GM23338 (cell line): ENCODE results near the gene FTO. TPM values are rescaled to one million over a fixed set of nuclear protein-coding genes. Genes with fewer than 3 reads are reported as not detected.

Experiments used
- ATAC-seq: fragments of 200-7000 bp; cut with Tn5 transposase; 3 replicates; pipeline ENCODE4 v1.9.1; 2020
- DNase-seq: peaks from one replicate; pipeline ENCODE4 v3.0.0-alpha.2; 2015; ENCODE audit warnings: low spot score
- H2AFZ ChIP-seq: fragments of 200-600 bp; sonication (generic); 2 replicates; pipeline ENCODE4 v1.8.0; 2016; ENCODE audit warnings: antibody characterized with exemption, mild to moderate bottlenecking, moderate library complexity
- H3F3A ChIP-seq: fragments of 200-600 bp; sonication (generic); replicated peaks from 2 replicates; pipeline ENCODE4 v1.8.0; 2017; ENCODE audit warnings: antibody characterized with exemption, mixed run types, low read depth
- H3K27ac ChIP-seq: fragments of 200-600 bp; sonication (generic); 2 replicates; pipeline ENCODE4 v1.6.1; 2016; ENCODE audit warnings: low read depth
- H3K27me3 ChIP-seq: fragments of 200-600 bp; sonication (generic); 2 replicates; pipeline ENCODE4 v1.8.0; 2016; ENCODE audit warnings: mild to moderate bottlenecking, mixed run types, moderate library complexity; ENCODE audit not compliant: insufficient read depth
- H3K36me3 ChIP-seq: fragments of 200-600 bp; sonication (generic); 2 replicates; pipeline ENCODE4 v1.8.0; 2016; ENCODE audit warnings: mild to moderate bottlenecking; ENCODE audit not compliant: insufficient read depth
- H3K4me1 ChIP-seq: fragments of 200-600 bp; sonication (generic); 2 replicates; pipeline ENCODE4 v1.8.0; 2016; ENCODE audit warnings: mild to moderate bottlenecking, moderate library complexity; ENCODE audit not compliant: insufficient read depth
- H3K4me2 ChIP-seq: fragments of 200-600 bp; sonication (generic); 2 replicates; pipeline ENCODE4 v1.7.1; 2017; ENCODE audit warnings: mixed run types
- H3K4me3 ChIP-seq: fragments of 200-600 bp; sonication (generic); 2 replicates; pipeline ENCODE4 v1.6.1; 2016; ENCODE audit warnings: mixed run types
- H3K79me2 ChIP-seq: fragments of 200-600 bp; sonication (generic); replicated peaks from 2 replicates; pipeline ENCODE4 v1.8.0; 2017; ENCODE audit warnings: mild to moderate bottlenecking; ENCODE audit not compliant: insufficient read depth
- H3K9me2 ChIP-seq: fragments of 200-600 bp; sonication (generic); 2 replicates; pipeline ENCODE4 v1.8.0; 2017; ENCODE audit not compliant: insufficient read depth
- H4K20me1 ChIP-seq: fragments of 200-600 bp; sonication (generic); replicated peaks from 2 replicates; pipeline ENCODE4 v1.8.0; 2017; ENCODE audit warnings: mild to moderate bottlenecking; ENCODE audit not compliant: insufficient read depth
- H3K27ac Mint-ChIP-seq: 2 replicates; pipeline ENCODE4 v1.8.0; 2020; ENCODE audit warnings: inconsistent platforms, mild to moderate bottlenecking, moderate library complexity, mixed read lengths
- H3K27me3 Mint-ChIP-seq: 3 replicates; pipeline ENCODE4 v1.8.0; 2022; ENCODE audit warnings: low read depth, mild to moderate bottlenecking, moderate library complexity, mixed read lengths, inconsistent platforms; ENCODE audit not compliant: insufficient read depth, poor library complexity
- H3K36me3 Mint-ChIP-seq: 3 replicates; pipeline ENCODE4 v1.8.0; 2021; ENCODE audit warnings: low read depth, mild to moderate bottlenecking, inconsistent platforms, moderate library complexity, mixed read lengths
- H3K4me1 Mint-ChIP-seq: 3 replicates; pipeline ENCODE4 v1.8.0; 2020; ENCODE audit warnings: mild to moderate bottlenecking, inconsistent platforms, mixed read lengths
- H3K4me3 Mint-ChIP-seq: 3 replicates; pipeline ENCODE4 v1.8.0; 2021; ENCODE audit warnings: moderate library complexity, mild to moderate bottlenecking, inconsistent platforms, mixed read lengths
- H3K9me3 Mint-ChIP-seq: 3 replicates; pipeline ENCODE4 v1.8.0; 2020; ENCODE audit warnings: moderate library complexity, mild to moderate bottlenecking, inconsistent platforms, mixed read lengths
- EZH2 ChIP-seq: fragments of 200-600 bp; sonication (generic); IDR thresholded peaks from one replicate; pipeline ENCODE4 v1.8.0; 2017; ENCODE audit warnings: antibody characterized with exemption, mild to moderate bottlenecking, low read depth; ENCODE audit not compliant: unreplicated experiment
- JUNB ChIP-seq: IDR thresholded peaks from one replicate; pipeline ENCODE4 v1.6.1; 2016; ENCODE audit warnings: antibody characterized with exemption; ENCODE audit not compliant: unreplicated experiment
- NANOG ChIP-seq: IDR thresholded peaks from 2 replicates; pipeline ENCODE4 v1.6.1; 2016; ENCODE audit warnings: antibody characterized with exemption, borderline replicate concordance
- POLR2AphosphoS5 ChIP-seq: IDR thresholded peaks from 2 replicates; pipeline ENCODE4 v1.6.1; 2016; ENCODE audit warnings: antibody characterized with exemption, low read depth
- REST ChIP-seq: IDR thresholded peaks from one replicate; pipeline ENCODE4 v1.6.1; 2018; ENCODE audit warnings: antibody characterized with exemption; ENCODE audit not compliant: unreplicated experiment
- ZNF114 ChIP-seq: fragments of 250-450 bp; sonication (Bioruptor Pico); IDR thresholded peaks from 2 replicates; pipeline ENCODE4 v1.5.0; 2020; ENCODE audit warnings: mild to moderate bottlenecking, moderate library complexity
- ZNF331 ChIP-seq: fragments of 250-450 bp; sonication (Bioruptor Pico); IDR thresholded peaks from 2 replicates; pipeline ENCODE4 v1.5.0; 2020; ENCODE audit warnings: low read depth, mild to moderate bottlenecking, moderate library complexity
- ZNF462 ChIP-seq: fragments of 250-450 bp; sonication (Bioruptor Pico); IDR thresholded peaks from 2 replicates; pipeline ENCODE4 v1.5.0; 2020; ENCODE audit warnings: mild to moderate bottlenecking, moderate library complexity
- polyA plus RNA-seq: library from polyadenylated mRNA; unstranded; fragments of >200 nt; fragmentation: Nextera tagmentation; extraction: Ambion mirVana; gene quantifications from 2 replicates; pipeline ENCODE4 v1.2.1, GENCODE V29; 2016
- total RNA-seq: library from RNA; depleted of rRNA; stranded (reverse); fragments of >200 nt; shearing (Covaris generic); gene quantifications from 2 replicates; pipeline ENCODE4 v1.2.3, GENCODE V29; 2014
- TF ChIP-seq, protein P1 (sequence below), 2 experiments: fragments of 200-600 bp in 1 of 2; sonication (generic) in 1 of 2; conservative IDR thresholded peaks; 2 replicates each; pipeline versions ENCODE4 v1.5.1 to v1.6.1; 2016 to 2017; ENCODE audit warnings: antibody characterized with exemption in 2 of 2, low read depth in 2 of 2, mild to moderate bottlenecking in 2 of 2, moderate library complexity in 1 of 2

The FTO gene
- total and polyA plus RNA-seq, 2 experiments from 2014 or later, result 17.7 to 69.6 TPM

- ATAC-seq, result no peak
- TF ChIP-seq, protein P1, sequence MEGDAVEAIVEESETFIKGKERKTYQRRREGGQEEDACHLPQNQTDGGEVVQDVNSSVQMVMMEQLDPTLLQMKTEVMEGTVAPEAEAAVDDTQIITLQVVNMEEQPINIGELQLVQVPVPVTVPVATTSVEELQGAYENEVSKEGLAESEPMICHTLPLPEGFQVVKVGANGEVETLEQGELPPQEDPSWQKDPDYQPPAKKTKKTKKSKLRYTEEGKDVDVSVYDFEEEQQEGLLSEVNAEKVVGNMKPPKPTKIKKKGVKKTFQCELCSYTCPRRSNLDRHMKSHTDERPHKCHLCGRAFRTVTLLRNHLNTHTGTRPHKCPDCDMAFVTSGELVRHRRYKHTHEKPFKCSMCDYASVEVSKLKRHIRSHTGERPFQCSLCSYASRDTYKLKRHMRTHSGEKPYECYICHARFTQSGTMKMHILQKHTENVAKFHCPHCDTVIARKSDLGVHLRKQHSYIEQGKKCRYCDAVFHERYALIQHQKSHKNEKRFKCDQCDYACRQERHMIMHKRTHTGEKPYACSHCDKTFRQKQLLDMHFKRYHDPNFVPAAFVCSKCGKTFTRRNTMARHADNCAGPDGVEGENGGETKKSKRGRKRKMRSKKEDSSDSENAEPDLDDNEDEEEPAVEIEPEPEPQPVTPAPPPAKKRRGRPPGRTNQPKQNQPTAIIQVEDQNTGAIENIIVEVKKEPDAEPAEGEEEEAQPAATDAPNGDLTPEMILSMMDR (conservative IDR thresholded peaks at IDR 0.05; ENCODE audit: low read depth in 2 of 2), result no peak
- TF ChIP-seq JUNB, result no peak
- no peak for TF ChIP-seq NANOG
- no peak for TF ChIP-seq ZNF331 (CRISPR knock-in tag)
- no peak for TF ChIP-seq ZNF462
- TF ChIP-seq EZH2, result no peak
- no peak for TF ChIP-seq REST
- TF ChIP-seq ZNF114 (CRISPR knock-in tag), result no peak
- TF ChIP-seq POLR2AphosphoS5, result no peak
These were observed 143.0 kb downstream of the FTO start for GRCh38 chr16:53846971-53847370.

More at GRCh38 chr16:53846971-53847370, 143.0 kb downstream of the FTO start:
- peaks cover 17% of the 10 kb centered on the region for H3K4me1 ChIP-seq
- Mint-ChIP-seq H3K4me1 (peaks cover 12% of the 10 kb centered on the region), H3K27me3 (peaks cover 2% of the 10 kb centered on the region), H3K9me3 (no peaks in the 10 kb centered on the region), H3K4me3 (no peak overlapping the region), H3K36me3 (no peaks in the 10 kb centered on the region), H3K27ac (no peak overlapping the region)
- H3K79me2 ChIP-seq, result no peaks in the 10 kb centered on the region
- H3K4me3 ChIP-seq, result no peak overlapping the region
- H3K27me3 ChIP-seq, result no peaks in the 10 kb centered on the region
- no peak overlapping the region for H3K4me2 ChIP-seq
- no peaks in the 10 kb centered on the region for H3F3A ChIP-seq
- no peak for DNase-seq
- no peaks in the 10 kb centered on the region for H4K20me1 ChIP-seq
- no peak overlapping the region for H2AFZ ChIP-seq
- H3K27ac ChIP-seq, result no peak overlapping the region
- H3K36me3 ChIP-seq, result no peaks in the 10 kb centered on the region
- H3K9me2 ChIP-seq, result no peaks in the 10 kb centered on the region
